K562 (cell line): ENCODE data around the gene SCFD1.

Experiments
- CTCF ChIP-seq, 3 experiments: IDR thresholded peaks in 2 of 3; conservative IDR thresholded peaks in 1 of 3; 2 replicates each; pipeline ENCODE4 v1.5.1; 2011 to 2012; ENCODE audit warnings: low read length in 3 of 3, mild to moderate bottlenecking in 3 of 3, control low read depth in 2 of 3, improper control_type of control experiment in 1 of 3, inconsistent platforms in 1 of 3, low read depth in 1 of 3, mixed read lengths in 1 of 3, moderate library complexity in 1 of 3; ENCODE audit not compliant: insufficient read depth in 2 of 3
- E2F1 ChIP-seq: sonication (generic); formaldehyde crosslinking; IDR thresholded peaks from 2 replicates; pipeline ENCODE4 v1.8.1; 2023; ENCODE audit warnings: mild to moderate bottlenecking, missing genetic modification reagents, moderate library complexity
- MAFK ChIP-seq: IDR thresholded peaks from 2 replicates; pipeline ENCODE4 v1.6.1; 2011; ENCODE audit warnings: low read length, improper control_type of control experiment
- MTA3 ChIP-seq: fragments of 450-650 bp; formaldehyde crosslinking; IDR thresholded peaks from 2 replicates; pipeline ENCODE4 v1.6.1; 2017; ENCODE audit warnings: mild to moderate bottlenecking, borderline replicate concordance
- NCOA4 ChIP-seq: fragments of 450-650 bp; IDR thresholded peaks from 2 replicates; pipeline ENCODE4 v1.6.1; 2018; ENCODE audit warnings: mild to moderate bottlenecking; ENCODE audit not compliant: partially characterized antibody
- POLR2A ChIP-seq: fragments of 450-650 bp; conservative IDR thresholded peaks from 2 replicates; pipeline ENCODE4 v1.6.1; 2016
- POLR2AphosphoS5 ChIP-seq: IDR thresholded peaks from 2 replicates; pipeline ENCODE4 v1.6.1; 2011; ENCODE audit warnings: mild to moderate bottlenecking, low read depth, low read length, moderate library complexity; ENCODE audit not compliant: control insufficient read depth, insufficient read depth
- RBM39 ChIP-seq: fragments of 200-400 bp; formaldehyde crosslinking; optimal IDR thresholded peaks from 2 replicates; pipeline ENCODE3; 2018; ENCODE audit warnings: low read depth, low read length
- SMAD2 ChIP-seq: fragments of 150-350 bp; IDR thresholded peaks from 2 replicates; pipeline ENCODE4 v1.6.1; 2014; ENCODE audit warnings: low read depth, mild to moderate bottlenecking, low read length
- THRA ChIP-seq: fragments of 450-650 bp; IDR thresholded peaks from 2 replicates; pipeline ENCODE4 v1.6.1; 2017; ENCODE audit warnings: mild to moderate bottlenecking, moderate library complexity
- ZFP30 ChIP-seq: fragments of 250-450 bp; sonication (Bioruptor Pico); IDR thresholded peaks from 2 replicates; pipeline ENCODE4 v1.8.0; 2022; ENCODE audit warnings: moderate library complexity, mild to moderate bottlenecking, inconsistent platforms, borderline replicate concordance
- ZNF717 ChIP-seq: fragments of 250-450 bp; sonication (Bioruptor Pico); IDR thresholded peaks from 2 replicates; pipeline ENCODE4 v1.5.0; 2021
- TF ChIP-seq, protein P1 (sequence below), 2 experiments: fragments of 450-650 bp; formaldehyde crosslinking in 1 of 2; IDR thresholded peaks; 2 replicates each; pipeline versions ENCODE4 v1.4.0 to v1.6.1; 2014 to 2020; ENCODE audit warnings: mild to moderate bottlenecking in 2 of 2, borderline replicate concordance in 1 of 2, low read depth in 1 of 2
- TF ChIP-seq, protein P2 (sequence below): sonication (generic); formaldehyde crosslinking; IDR thresholded peaks from 2 replicates; pipeline ENCODE4 v1.5.0; 2020; ENCODE audit warnings: missing genetic modification reagents

DNA sequence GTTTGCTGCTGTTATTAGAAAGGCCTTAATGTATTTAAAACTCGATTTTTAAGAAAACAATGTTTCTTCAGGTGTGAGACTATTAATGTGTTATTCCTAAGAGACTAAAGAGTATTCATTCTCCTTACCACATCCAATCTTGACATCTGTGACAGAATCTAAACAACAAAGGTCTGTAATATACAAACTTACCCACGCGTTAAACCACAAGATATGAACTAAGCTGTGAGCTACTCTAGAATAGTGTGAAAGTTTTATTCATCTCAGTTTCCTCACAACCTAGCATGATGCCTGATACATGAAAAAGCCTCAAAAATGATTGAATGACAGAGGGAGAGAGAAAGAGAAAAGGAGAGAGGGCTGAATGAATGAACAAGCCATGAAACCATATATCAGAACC, 135.0 kb downstream of the SCFD1 start:
- no peak for TF ChIP-seq THRA
- TF ChIP-seq CTCF (IDR thresholded peaks at IDR 0.05 in 2 of 3, conservative IDR thresholded peaks at IDR 0.05 in 1 of 3; ENCODE audit: insufficient read depth in 2 of 3, low read depth in 1 of 3, low read length in 3 of 3): no peak
- no peak for TF ChIP-seq ZNF717 (CRISPR knock-in tag)
- no peak for TF ChIP-seq E2F1 (CRISPR knock-in tag)
- no peak for TF ChIP-seq MAFK
- TF ChIP-seq SMAD2: no peak
- TF ChIP-seq POLR2AphosphoS5: no peak
- TF ChIP-seq ZFP30 (CRISPR knock-in tag): no peak
- no peak for TF ChIP-seq POLR2A
- TF ChIP-seq, protein P1, sequence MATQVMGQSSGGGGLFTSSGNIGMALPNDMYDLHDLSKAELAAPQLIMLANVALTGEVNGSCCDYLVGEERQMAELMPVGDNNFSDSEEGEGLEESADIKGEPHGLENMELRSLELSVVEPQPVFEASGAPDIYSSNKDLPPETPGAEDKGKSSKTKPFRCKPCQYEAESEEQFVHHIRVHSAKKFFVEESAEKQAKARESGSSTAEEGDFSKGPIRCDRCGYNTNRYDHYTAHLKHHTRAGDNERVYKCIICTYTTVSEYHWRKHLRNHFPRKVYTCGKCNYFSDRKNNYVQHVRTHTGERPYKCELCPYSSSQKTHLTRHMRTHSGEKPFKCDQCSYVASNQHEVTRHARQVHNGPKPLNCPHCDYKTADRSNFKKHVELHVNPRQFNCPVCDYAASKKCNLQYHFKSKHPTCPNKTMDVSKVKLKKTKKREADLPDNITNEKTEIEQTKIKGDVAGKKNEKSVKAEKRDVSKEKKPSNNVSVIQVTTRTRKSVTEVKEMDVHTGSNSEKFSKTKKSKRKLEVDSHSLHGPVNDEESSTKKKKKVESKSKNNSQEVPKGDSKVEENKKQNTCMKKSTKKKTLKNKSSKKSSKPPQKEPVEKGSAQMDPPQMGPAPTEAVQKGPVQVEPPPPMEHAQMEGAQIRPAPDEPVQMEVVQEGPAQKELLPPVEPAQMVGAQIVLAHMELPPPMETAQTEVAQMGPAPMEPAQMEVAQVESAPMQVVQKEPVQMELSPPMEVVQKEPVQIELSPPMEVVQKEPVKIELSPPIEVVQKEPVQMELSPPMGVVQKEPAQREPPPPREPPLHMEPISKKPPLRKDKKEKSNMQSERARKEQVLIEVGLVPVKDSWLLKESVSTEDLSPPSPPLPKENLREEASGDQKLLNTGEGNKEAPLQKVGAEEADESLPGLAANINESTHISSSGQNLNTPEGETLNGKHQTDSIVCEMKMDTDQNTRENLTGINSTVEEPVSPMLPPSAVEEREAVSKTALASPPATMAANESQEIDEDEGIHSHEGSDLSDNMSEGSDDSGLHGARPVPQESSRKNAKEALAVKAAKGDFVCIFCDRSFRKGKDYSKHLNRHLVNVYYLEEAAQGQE (IDR thresholded peaks at IDR 0.05; ENCODE audit: borderline replicate concordance): no peak
- TF ChIP-seq, protein P1 (CRISPR knock-in tag; IDR thresholded peaks at IDR 0.05; ENCODE audit: low read depth): no peak
- no peak for TF ChIP-seq NCOA4
- no peak for TF ChIP-seq MTA3
- TF ChIP-seq, protein P2, sequence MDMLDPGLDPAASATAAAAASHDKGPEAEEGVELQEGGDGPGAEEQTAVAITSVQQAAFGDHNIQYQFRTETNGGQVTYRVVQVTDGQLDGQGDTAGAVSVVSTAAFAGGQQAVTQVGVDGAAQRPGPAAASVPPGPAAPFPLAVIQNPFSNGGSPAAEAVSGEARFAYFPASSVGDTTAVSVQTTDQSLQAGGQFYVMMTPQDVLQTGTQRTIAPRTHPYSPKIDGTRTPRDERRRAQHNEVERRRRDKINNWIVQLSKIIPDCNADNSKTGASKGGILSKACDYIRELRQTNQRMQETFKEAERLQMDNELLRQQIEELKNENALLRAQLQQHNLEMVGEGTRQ: no peak
- TF ChIP-seq RBM39: no peak
